ENCODE measurements around the gene SIX3.

SIX3 gene

GRCh38 chr2:44980751-44981713, 39.5 kb downstream of the SIX3 start:
- no peak for DNase-seq (ENCODE audit: low read depth in 1 of 2, low spot score in 1 of 2)

- DNase-seq (ENCODE audit: low read depth in 1 of 2, low spot score in 1 of 2): peak; percentile 45 to 68
Observed at GRCh38 chr2:44981714-44982108, 40.2 kb downstream of the SIX3 start.

DNA sequence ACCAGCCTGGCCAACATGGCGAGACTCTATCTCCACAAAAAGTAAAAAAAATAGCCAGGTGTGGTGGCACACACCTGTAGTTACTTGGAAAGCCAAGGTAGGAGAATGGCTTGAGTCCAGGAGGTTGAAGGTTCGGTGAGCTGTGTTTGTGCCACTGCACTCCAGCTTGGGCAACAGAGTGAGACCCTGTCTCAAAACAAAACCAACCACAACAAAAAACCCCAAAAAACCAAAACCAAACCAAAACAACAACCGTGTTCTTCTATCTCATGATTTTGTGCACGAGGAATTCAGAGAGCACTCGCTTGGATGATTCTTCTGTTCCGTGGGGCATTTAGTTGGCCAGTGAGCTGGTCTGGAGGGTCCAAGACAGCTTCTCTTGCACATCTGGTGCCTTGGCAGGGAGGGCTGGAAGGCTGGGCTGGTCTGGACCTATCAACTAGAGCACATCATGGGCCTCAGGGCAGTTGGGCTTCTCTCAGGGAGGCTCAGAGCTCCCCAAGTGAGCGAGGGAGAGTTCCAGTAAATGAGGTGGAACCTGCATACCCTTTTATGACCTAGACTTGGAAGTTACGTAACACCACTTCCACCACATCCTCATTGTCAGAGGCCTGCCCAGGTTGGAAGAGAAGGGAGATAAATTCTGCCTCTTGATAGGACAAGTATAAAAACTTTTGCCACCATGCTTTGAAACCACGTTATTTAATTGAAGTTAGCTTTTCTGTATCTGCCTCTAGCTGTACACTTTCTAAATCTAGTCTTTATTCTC, 42.5 kb downstream of the SIX3 start:
- no peak for DNase-seq (ENCODE audit: low read depth in 1 of 2, low spot score in 1 of 2)

- DNase-seq (ENCODE audit: low read depth in 1 of 2, low spot score in 1 of 2): no peak
Observed at GRCh38 chr2:44989176-44989575, 47.7 kb downstream of the SIX3 start.

- DNase-seq (ENCODE audit: low read depth in 1 of 2, low spot score in 1 of 2): no peak
Observed at GRCh38 chr2:44994377-44994776, 52.9 kb downstream of the SIX3 start.

Data from activated CD4-positive, alpha-beta T cell treated with anti-CD3 and anti-CD28 coated beads, Interleukin-2, amount 50 U/mL, for 24 hours (primary cell).